GM21447 (cell line): ENCODE measurements around the gene LAPTM5.
"Not testable (repeated sequence)": the region's sequence is repeated elsewhere in the genome, so short reads cannot be mapped to it uniquely, and the experiment has no call there.

ENCODE experiments used
- ATAC-seq: cut with Tn5 transposase; IDR thresholded peaks from one replicate; pipeline ENCODE4 v1.9.1; 2021; ENCODE audit not compliant: unreplicated experiment

Gene LAPTM5

DNA sequence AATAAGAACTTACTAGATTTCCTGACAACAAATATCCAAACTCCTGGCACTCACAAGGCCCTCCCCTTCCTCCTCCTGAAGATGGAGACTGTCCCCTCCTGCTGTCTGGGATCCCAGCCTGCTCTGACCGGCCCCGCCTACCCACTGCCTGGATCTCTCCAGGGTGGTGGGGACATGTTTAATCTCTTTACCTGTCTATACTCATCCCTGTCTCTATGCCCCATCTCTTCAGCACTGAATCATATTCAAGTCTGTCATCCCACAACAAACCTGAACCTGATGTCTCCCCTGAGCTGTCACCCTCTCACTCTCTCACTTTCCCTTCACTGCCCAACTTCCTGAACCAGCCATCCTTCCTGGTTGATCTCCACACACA, 56.3 kb downstream of the LAPTM5 start:
- ATAC-seq = no peak

DNA sequence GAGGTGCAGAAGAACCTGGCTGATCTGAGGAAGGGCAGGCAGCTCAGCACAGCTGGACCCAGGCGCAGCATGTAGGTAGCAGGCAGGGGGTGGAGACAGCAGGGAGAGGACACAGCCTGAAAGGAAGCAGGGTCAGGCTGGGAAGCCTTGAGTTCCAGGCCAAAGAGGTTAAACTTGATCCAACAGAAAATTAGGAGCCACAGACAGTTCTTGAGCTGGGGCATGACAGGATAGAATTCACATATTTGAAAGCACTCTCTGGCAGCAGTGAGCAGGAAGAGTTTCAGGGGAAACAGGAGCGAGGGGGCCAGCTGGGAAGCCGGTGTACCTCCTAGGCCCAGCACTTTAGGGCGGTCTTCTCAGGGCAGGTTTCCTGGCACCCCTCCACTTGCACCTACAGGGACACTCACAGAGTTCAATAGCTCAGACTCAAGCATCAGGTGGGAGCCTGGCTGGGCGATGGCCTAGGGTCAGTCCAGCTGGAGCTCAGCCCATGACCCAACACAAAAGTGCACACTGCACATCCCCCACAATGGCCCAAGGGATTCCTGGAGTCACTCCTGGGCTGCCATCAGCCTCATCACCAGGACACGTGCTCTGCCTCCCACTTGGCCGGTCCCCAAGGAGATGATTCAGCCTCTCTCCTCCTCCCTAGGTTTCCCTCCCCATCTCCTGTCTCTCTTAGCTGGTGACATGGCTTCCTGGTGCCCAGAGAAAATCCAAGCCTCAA, 56.9 kb downstream of the LAPTM5 start:
- no peak for ATAC-seq

- ATAC-seq = no peak
These were observed 57.8 kb downstream of the LAPTM5 start for GRCh38 chr1:30699762-30700161.

- peak; percentile 12 for ATAC-seq
These were observed 59.1 kb downstream of the LAPTM5 start for GRCh38 chr1:30698401-30698981.

DNA sequence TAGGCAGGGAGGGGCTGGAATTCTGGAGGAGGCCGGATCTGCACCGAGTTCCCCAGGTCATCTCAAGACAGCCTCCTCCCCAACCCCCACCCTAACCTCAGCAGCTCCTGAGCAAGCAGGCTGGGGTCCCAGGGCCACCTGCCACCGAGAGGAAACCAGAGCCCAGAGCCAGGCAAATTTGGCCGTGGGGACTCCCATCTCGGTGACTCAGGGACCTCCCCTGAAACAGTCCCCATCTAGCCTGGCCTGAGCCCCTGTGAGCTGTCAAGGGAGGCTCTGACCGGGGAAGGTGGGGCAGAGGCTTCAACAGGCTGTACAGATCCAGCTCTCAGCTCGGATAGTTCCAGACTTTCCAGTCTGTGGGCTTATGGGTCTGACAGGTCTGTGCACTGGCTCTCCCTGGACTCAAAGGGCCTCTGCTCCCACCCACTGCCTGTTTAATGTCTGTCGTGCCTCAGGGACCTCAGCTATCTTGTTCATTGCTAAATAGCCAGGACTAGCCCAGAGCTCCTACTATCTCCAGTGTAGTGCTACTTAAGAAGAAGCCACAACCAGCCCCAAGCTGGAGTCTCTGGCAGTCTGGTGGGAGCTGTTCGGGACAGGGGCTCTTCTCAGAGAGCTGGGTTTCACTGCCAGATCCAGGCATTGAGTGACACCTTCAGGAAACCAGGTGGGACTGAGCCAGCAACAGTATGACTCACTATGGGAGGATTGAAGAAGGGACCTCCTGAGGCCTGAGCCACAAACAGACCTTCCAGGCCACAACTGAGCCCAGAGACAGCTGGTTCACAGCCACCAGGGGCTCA, 59.8 kb downstream of the LAPTM5 start:
- ATAC-seq = peak; percentile 61

DNA sequence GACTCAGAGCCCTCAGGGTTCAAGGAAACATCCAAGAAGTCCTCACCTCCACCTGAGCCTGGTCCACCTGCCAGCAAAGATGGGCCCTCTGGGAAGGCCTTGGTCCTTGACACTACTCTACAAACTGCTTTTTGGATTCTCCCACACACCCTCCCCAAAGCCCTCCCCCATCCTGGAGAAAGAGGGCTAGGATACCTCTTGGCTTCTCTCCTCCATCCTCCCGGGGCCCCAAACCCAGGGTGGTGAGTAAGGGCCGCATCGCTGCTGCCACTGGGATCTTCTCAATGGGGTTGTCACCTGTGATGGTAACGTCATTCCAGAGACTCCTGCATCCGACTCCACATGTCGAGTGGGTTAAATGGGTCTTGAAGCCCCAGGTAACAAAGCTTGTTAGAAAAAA, 60.7 kb downstream of the LAPTM5 start:
- ATAC-seq = no peak

- ATAC-seq = no peak
These were observed 62.1 kb downstream of the LAPTM5 start for GRCh38 chr1:30695439-30695841.

GRCh38 chr1:30694280-30695175, 63.0 kb downstream of the LAPTM5 start:
- no peak for ATAC-seq

GRCh38 chr1:30693822-30694221, 63.8 kb downstream of the LAPTM5 start:
- no peak for ATAC-seq

GRCh38 chr1:30693366-30693765, 64.2 kb downstream of the LAPTM5 start:
- no peak for ATAC-seq

DNA sequence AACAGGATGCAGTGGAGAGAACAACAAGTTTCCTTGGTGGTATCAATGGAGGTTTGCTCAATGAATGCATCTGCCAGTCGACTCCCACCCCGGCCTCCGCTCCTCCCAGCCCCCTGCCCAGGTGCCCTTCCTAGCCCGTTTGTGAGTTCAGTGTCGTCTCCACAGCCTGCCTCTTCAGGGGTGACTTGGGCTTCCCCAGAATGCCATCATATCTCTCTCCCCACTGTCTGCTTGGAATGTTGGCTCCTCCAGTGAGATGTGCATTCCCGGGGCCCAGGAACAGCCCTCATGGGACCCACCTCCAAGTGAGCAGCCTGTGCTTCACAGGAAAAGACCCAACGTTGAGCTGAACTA, 64.6 kb downstream of the LAPTM5 start:
- ATAC-seq = no peak

- ATAC-seq = no peak
These were observed 65.2 kb downstream of the LAPTM5 start for GRCh38 chr1:30692201-30692947.

GRCh38 chr1:30691480-30691879, 66.1 kb downstream of the LAPTM5 start:
- no peak for ATAC-seq

DNA sequence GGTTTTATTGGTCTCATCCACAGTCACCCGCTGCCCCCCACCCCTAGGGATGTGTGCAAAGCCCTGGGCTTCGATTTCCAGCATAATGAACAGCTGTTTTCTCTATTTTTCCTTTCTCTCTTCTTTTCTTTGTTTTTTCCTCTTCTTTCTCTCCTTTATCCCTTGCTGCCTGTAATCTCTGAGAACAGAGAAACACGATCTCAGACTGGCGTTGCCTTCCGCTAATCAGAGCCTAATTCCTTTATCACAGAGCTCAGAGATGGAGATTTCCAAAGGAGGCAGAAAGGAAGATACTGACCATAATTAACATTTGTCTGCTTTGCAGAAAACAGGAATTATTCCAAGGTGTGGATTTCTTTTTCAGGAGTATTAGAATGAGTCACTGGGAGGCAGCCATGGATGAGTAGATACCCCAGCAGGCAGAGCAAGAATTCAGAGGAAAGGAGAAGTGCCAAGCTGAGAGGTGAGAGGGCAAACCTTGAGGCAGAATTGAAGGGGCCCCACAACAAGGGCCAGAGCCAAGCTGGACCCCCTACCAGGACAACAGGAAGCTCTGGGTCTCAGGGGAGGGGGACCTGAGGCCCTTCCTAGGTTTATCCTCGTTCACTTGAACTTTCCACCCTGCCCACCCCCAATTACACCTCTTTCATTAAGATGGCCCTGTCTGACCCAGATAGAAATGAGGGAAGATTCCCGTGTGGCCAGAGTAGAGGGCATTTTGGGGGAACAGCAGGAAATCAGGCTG, 67.5 kb downstream of the LAPTM5 start:
- no peak for ATAC-seq

- ATAC-seq = no peak
These were observed 68.4 kb downstream of the LAPTM5 start for GRCh38 chr1:30688920-30689794.

DNA sequence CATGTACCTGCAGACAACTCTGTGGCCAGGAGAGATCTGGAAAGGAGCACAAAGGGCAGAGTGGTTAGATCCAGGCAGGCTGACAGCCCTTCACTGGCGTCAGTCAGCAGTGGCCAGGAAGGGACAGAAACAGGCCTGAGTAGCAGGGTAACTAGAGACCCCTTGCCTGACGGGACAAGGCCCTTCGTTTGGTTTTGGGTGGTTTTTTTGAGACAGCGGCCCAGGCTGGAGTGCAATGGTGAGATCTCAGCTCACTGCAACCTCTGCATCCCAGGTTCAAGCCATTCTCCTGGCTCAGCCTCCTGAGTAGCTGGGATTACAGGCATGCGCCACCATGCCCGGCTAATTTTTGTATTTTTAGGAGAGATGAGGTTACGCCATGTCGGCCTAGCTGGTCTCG, 69.1 kb downstream of the LAPTM5 start:
- not testable (repeated sequence) for ATAC-seq

GRCh38 chr1:30687886-30688285, 69.7 kb downstream of the LAPTM5 start:
- no peak for ATAC-seq

- no peak for ATAC-seq
These were observed 71.2 kb downstream of the LAPTM5 start for GRCh38 chr1:30686236-30686935.
